Left renal pelvis (tissue), 4 donors: ENCODE data around the gene ASIC5. TPM values are rescaled to one million over a fixed set of nuclear protein-coding genes. Genes with fewer than 3 reads are reported as not detected.
"Not testable (repeated sequence)": the region's sequence is repeated elsewhere in the genome, so short reads cannot be mapped to it uniquely, and the experiment has no call there.

Experiments
- DNase-seq, 4 donors: peaks; one replicate each; pipeline ENCODE4 v3.0.0-alpha.2; 2013; ENCODE audit warnings: low read depth in 4 of 4, low spot score in 3 of 4
- polyA plus RNA-seq, 4 donors: library from polyadenylated mRNA; unstranded; fragments of 120-200 nt; gene quantifications; one replicate each; pipeline ENCODE4 v1.2.1, GENCODE V29; 2013; ENCODE audit not compliant: insufficient read length in 4 of 4

The ASIC5 gene
- polyA plus RNA-seq, 4 donors: 0.10 to 0.29 (median 0.13) TPM; not detected in 1

GRCh38 chr4:155802190-155802959, 63.7 kb downstream of the ASIC5 start:
- no peak for DNase-seq

DNA sequence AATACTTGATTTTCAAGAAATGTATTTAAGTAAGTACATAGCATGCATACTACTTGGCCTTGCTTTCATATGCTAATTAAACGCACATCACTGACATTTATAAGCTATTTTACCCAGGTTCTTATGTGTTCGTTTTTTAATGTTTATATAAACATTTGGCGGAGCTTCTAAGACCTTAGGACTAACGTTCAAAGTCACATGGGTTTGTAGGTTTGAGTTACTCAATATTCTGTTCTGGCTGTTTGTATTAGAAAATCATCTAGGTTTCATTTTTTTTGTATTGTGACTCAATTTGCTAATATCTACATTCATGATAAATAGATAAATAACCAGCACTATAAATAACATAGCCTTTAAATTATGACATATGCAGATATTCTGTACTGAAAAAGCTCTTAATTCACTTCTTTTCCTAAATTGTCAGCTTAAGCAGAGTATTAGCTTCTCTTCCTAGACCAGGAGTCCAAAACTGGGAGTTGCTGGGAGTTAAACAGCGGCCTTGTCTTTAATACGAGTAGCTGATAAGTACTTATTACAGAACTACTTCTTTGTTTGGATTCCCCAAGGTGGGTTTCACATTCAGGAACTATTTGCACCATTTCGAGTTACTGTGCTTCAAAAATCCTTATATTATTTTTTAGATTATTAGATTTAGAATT, 65.3 kb downstream of the ASIC5 start:
- DNase-seq: no peak

DNA sequence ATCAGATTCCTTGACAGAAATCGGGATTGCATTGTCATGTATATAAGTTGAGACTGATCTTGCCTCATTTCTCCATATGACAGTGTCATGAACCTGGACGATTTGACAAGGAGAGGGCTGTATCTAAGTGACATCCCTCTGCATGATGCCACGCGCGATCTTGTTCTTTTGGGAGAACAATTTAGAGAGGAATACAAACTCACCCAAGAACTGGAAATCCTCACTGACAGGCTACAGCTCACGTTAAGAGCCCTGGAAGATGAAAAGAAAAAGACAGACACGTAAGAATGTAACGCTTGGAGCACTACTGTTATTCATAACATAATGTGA, 66.3 kb downstream of the ASIC5 start:
- no peak for DNase-seq

DNA sequence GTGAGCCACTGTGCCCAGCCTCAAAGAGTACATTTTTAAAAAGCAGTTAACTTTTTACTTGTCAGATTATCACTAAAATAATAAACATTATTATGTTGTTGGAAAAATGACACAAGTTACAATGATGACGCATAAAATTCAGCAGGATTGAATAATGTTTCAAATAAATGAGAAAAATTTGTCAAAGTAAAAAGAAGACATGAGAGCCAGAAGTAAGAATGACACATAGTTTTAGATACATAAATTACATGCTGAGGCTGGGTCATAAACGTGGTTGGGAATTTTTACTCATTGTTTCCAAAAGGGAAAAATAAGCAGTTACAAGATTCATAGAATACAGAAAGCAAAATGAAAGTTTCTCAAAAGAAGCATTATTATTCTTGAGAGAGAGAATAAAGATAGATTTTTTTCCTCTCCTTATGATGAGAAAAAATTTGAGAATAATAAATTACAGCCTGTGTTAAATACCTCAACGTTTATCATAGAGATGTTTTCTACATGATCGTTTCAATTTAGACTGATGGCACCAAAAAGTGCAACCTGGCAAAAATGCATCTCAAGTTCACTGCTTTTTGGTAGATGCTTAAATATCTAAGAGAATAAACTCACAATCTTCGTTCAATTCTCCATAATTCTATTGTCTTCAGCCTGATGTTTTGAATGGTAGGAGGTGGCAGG, 66.8 kb downstream of the ASIC5 start:
- no peak for DNase-seq

DNA sequence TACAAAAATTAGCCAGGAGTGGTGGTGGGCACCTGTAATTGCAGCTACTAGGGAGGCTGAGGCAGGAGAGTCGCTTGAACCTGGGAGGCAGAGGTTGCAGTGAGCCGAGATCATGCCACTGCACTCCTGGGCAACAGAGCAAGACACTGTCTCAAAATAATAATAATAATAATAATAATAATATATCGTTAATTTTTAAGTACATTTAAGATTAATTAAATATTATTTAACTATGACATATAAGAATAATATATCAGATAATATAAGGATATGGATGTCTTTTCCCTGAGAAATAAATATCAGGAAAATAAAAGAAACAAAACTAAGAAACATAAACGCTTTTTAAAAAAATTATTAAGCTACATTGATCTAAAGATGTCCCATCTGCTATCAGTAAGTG, 68.5 kb downstream of the ASIC5 start:
- not testable (repeated sequence) for DNase-seq

GRCh38 chr4:155795991-155796390, 70.1 kb downstream of the ASIC5 start:
- no peak for DNase-seq

- DNase-seq: no peak
Observed at GRCh38 chr4:155794589-155795236, 71.4 kb downstream of the ASIC5 start.

DNA sequence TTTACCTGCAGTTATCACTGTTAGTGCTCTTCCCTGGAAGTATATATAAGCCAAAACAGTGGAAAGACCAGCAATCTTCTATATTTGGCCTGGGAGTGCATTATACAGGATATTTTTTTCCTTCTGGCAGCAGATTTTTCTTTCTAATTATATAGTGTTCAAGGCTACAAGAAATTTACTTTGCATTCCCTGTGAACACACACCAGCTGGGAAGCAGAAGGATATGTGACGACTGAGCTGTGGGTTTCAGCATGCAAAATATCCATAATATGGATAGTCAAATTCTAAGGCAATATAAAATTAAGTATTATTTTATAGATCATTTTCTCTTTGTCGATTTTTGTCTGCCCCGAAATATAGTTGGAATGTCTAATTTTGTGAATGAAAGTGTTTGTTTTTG, 76.1 kb downstream of the ASIC5 start:
- DNase-seq: no peak

DNA sequence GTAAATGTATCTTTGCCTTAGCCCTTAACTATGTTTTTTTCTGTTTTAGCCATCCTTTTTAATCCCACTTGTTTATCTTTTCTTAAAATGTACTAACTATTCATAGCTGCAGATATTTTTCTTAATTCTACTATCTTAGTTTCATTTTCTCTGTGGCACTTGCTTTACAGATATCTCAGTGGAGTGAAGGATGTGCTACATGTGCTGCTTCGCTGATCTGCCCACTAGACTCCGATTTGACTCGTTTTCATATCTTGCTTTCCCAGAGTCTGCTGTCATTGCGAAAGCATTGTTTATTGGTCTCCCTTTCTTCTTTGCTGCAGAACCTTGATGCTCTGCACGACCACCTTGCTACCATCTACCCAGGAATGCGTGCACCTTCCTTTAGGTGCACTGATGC, 76.7 kb downstream of the ASIC5 start:
- DNase-seq: no peak

DNA sequence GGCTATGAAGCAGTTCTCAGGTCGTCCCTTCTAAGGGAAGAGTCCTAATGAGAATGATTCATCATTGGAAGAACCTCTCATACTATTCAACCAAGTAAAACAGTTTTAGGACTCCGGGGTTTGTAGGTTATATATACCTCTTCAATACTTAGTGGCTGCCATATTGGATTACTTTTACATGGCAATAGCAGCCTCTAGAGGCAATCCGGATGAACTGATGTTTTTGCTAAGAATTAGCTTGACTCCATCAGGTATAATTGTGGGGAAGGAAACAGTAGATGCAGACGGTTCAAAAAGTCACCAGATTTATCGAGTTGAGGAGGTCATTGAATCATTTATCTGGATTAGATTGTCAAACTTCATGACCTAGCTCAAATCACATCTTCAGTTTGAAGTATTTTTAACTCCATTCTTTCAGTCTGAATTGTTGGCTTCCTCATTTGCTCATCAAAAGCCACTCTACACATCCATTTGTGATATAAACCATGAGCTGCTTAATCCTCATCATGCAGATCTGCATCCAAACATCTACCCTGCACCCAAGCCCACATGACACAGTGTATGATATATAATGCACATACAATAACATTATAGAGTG, 78.9 kb downstream of the ASIC5 start:
- DNase-seq: no peak

DNA sequence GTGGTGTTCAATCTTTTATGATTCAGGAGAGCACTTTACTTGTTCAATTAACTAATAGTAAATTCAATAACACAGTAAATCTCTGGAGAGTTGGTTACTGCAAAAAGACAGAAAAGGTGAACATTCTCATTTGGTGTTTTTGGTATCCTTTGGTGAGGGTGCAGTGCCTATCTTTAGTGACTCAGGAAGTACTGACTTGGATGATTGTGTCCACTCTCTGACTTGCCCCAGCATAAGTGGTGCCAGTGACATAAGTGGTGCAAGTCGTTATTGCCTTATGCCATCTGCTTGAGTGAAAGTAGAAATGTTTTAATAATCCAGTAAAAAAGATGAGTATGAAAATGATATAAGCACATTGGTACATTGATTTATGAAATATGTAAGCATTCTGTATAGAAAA, 80.2 kb downstream of the ASIC5 start:
- no peak for DNase-seq

- no peak for DNase-seq
Observed at GRCh38 chr4:155784637-155785036, 81.4 kb downstream of the ASIC5 start.

- DNase-seq: no peak
Observed at GRCh38 chr4:155781249-155781831, 84.7 kb downstream of the ASIC5 start.

DNA sequence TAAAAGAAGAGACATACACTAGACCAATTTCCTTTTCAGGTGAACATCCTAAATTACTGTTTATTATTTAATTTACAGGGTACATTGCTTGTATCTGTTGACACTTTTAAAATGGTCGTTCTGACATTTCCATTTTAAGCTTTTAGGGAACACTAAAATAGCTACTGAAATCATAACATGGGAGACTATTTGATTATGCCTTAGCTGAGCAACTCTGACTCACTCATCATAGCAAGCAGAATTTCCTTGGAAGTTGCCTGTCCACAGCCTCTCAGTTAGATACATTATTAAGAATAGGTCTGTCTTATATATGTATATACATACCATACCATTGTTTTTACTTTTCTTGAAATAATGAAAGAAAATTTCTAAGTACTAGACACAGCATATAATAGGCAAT, 85.3 kb downstream of the ASIC5 start:
- DNase-seq: no peak

Other genes with a start within 250 kb of the ASIC5 start
- gene GUCY1A1, start 199.4 kb downstream of the ASIC5 start, polyA plus RNA-seq: 100 to 1,000 TPM in 1 of 4 donors, 10 to 100 TPM in 2, 1 to 10 TPM in 1; 8.4 to 102 (median 75.9) TPM
- 10 to 100 TPM; 13.9 to 83.0 (median 67.4) TPM for gene GUCY1B1, start 107.3 kb downstream of the ASIC5 start, polyA plus RNA-seq
- 1 to 10 TPM; 2.9 to 4.8 (median 3.0) TPM for gene TDO2, start 37.4 kb upstream of the ASIC5 start, polyA plus RNA-seq
- gene CTSO, start 87.6 kb upstream of the ASIC5 start, polyA plus RNA-seq: 10 to 100 TPM; 35.3 to 50.5 (median 48.0) TPM